Measurements from ENCODE around the gene TRAPPC6A. TPM values are rescaled to one million over a fixed set of nuclear protein-coding genes. Genes with fewer than 3 reads are reported as not detected.

TRAPPC6A gene
- total and polyA plus RNA-seq, 9 of the 15 experiments (the other 6 are each of a cell fraction or from before 2014, with no cell fraction given) = 0.82 to 23.6 (median 11.6) TPM

- TF ChIP-seq RBM15 (IDR thresholded peaks at IDR 0.05; ENCODE audit: insufficient read depth, low read length) (no peak), TFAP4 (CRISPR knock-in tag; IDR thresholded peaks at IDR 0.05; ENCODE audit: borderline replicate concordance) (0 out of 2 replicates have a peak, but pooled peaks have one; percentile 39), TEAD2 (tag; IDR thresholded peaks at IDR 0.05) (no peak), RUNX1 (IDR thresholded peaks at IDR 0.05; ENCODE audit: low read depth) (no peak), TEAD4 (IDR thresholded peaks at IDR 0.05; ENCODE audit: low read length) (no peak), TEAD4 (CRISPR knock-in tag; IDR thresholded peaks at IDR 0.05; ENCODE audit: borderline replicate concordance) (no peak), ASH1L (IDR thresholded peaks at IDR 0.05; ENCODE audit: borderline replicate concordance, low read depth, partially characterized antibody) (no peak), NR4A1 (CRISPR knock-in tag; IDR thresholded peaks at IDR 0.05) (no peak), NR4A1 (tag; IDR thresholded peaks at IDR 0.05) (no peak), CLOCK (CRISPR knock-in tag; IDR thresholded peaks at IDR 0.05; ENCODE audit: borderline replicate concordance) (no peak), TCF3 (CRISPR knock-in tag; IDR thresholded peaks at IDR 0.05) (no peak), LCOR (CRISPR knock-in tag; IDR thresholded peaks at IDR 0.05) (no peak), GABPA (tag; conservative IDR thresholded peaks at IDR 0.05; ENCODE audit: low read depth) (peak; percentile 7; the same call in 1 of the 2 replicates), PRDM10 (IDR thresholded peaks at IDR 0.05; ENCODE audit: partially characterized antibody) (no peak), CHD2 (IDR thresholded peaks at IDR 0.05; ENCODE audit: low read depth, low read length) (no peak), FOXP4 (CRISPR knock-in tag; IDR thresholded peaks at IDR 0.05; ENCODE audit: borderline replicate concordance) (no peak), TCFL5 (CRISPR knock-in tag; conservative IDR thresholded peaks at IDR 0.05) (no peak), MAFG (tag; conservative IDR thresholded peaks at IDR 0.05) (no peak), ZC3H11A (IDR thresholded peaks at IDR 0.05; ENCODE audit: low read depth, low read length) (no peak)
These were observed 9.2 kb downstream of the TRAPPC6A start (continued) for GRCh38 chr19:45168767-45169351.

Data from K562 (cell line).